Calu3 (cell line): ENCODE measurements around the gene TP53BP2. TPM values are rescaled to one million over a fixed set of nuclear protein-coding genes. Genes with fewer than 3 reads are reported as not detected.

Experiments
- BruUV-seq: library from RNA; stranded (reverse); fragments of 400-500 nt; replicated peaks from 2 replicates; lab custom pipeline; 2021; lab: Mats Ljungman, UMichigan
- CTCF ChIA-PET: fragments of 300-600 bp; sonication (Branson Sonifier 250); formaldehyde crosslinking; loops from one replicate; lab custom pipeline; 2022; ENCODE audit warnings: antibody characterized with exemption; lab: Charles Lee
- DNase-seq: peaks from one replicate; pipeline ENCODE4 v3.0.0; 2022
- H3K27ac Mint-ChIP-seq: one replicate; pipeline ENCODE4 v1.8.0; 2022; ENCODE audit warnings: mixed read lengths; ENCODE audit not compliant: unreplicated experiment
- H3K27me3 Mint-ChIP-seq: one replicate; pipeline ENCODE4 v1.8.0; 2022; ENCODE audit warnings: mixed read lengths; ENCODE audit not compliant: unreplicated experiment
- H3K36me3 Mint-ChIP-seq: one replicate; pipeline ENCODE4 v1.8.0; 2022; ENCODE audit warnings: mild to moderate bottlenecking, moderate library complexity, mixed read lengths; ENCODE audit not compliant: insufficient read depth, unreplicated experiment
- H3K4me1 Mint-ChIP-seq: one replicate; pipeline ENCODE4 v1.8.0; 2022; ENCODE audit warnings: mild to moderate bottlenecking, low read depth, mixed read lengths; ENCODE audit not compliant: unreplicated experiment
- H3K4me3 Mint-ChIP-seq: one replicate; pipeline ENCODE4 v1.8.0; 2022; ENCODE audit warnings: mild to moderate bottlenecking, low read depth, moderate library complexity, mixed read lengths; ENCODE audit not compliant: unreplicated experiment
- H3K9me3 Mint-ChIP-seq: one replicate; pipeline ENCODE4 v1.8.0; 2022; ENCODE audit warnings: low read depth, mixed read lengths; ENCODE audit not compliant: unreplicated experiment
- intact Hi-C: fragments of 100-400 bp; cut with micrococcal nuclease; formaldehyde crosslinking; loops from one replicate; pipeline ENCODE4 v1.10.0; 2022; ENCODE audit not compliant: unreplicated experiment
- total RNA-seq: library from RNA; stranded (reverse); gene quantifications from 2 replicates; pipeline ENCODE4 v1.2.3, GENCODE V29; 2022
- TF ChIP-seq, protein P1 (sequence below): fragments of 200-600 bp; IDR thresholded peaks from one replicate; pipeline ENCODE4 v1.8.0; 2022; ENCODE audit warnings: antibody characterized with exemption; ENCODE audit not compliant: unreplicated experiment

TP53BP2 gene
- total RNA-seq, 1 experiment from 2014 or later, result 66.4 TPM

DNA sequence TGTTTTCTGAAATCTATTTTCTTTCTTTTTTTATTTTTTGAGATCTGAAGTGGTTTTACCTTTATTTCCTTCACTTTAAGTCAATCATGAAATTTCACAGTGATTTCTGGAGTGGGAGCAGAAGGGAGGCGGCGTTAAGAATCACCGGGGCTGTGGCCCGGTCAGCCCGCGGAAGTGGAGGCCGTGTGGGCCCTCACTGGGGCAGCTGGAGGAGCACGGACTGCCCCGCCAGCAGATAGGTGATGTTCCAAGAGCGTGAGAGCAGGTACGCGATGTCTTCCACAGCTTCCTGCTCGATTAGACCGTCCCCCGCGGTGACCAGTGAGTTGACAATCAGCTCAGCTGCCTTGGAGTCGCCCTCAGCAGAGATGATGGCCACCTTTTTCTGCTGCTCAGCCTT is 10.6 kb upstream of the TP53BP2 start:
- Mint-ChIP-seq H3K36me3 (no peaks in the 10 kb centered on the region), H3K4me1 (peaks cover 25% of the 10 kb centered on the region), H3K27me3 (no peaks in the 10 kb centered on the region), H3K9me3 (no peaks in the 10 kb centered on the region), H3K4me3 (no peak overlapping the region), H3K27ac (no peak overlapping the region)
- CTCF ChIA-PET, result interaction anchor here (0.6 kb wide), 1 partner anchor 63 kb away, joined by 3 read pairs; no protein-coding TSS in a partner anchor
- BruUV-seq, result no TSS peak
- no peak for DNase-seq
- TF ChIP-seq, protein P1, sequence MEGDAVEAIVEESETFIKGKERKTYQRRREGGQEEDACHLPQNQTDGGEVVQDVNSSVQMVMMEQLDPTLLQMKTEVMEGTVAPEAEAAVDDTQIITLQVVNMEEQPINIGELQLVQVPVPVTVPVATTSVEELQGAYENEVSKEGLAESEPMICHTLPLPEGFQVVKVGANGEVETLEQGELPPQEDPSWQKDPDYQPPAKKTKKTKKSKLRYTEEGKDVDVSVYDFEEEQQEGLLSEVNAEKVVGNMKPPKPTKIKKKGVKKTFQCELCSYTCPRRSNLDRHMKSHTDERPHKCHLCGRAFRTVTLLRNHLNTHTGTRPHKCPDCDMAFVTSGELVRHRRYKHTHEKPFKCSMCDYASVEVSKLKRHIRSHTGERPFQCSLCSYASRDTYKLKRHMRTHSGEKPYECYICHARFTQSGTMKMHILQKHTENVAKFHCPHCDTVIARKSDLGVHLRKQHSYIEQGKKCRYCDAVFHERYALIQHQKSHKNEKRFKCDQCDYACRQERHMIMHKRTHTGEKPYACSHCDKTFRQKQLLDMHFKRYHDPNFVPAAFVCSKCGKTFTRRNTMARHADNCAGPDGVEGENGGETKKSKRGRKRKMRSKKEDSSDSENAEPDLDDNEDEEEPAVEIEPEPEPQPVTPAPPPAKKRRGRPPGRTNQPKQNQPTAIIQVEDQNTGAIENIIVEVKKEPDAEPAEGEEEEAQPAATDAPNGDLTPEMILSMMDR, result no peak
- intact Hi-C loops, result no loop called here

DNA sequence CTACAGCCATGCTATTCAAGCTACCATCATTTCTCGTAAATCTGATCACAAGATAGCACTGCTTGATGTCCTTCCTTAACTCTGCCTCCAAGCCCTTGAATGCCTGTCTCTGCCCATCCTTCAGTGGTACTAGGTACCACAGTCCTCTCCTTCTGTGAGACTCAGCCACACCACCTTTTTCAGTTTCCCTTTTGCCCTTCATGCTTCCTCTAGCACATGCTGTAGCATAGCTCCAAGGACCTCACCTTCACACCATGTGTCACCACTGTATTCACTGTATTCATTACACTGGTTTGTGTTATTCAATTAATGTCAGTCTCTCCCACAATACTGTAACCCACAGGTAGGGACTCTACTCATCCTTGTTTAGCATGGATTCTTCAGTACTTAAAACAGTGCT is 8.0 kb upstream of the TP53BP2 start:
- no peak for DNase-seq
- BruUV-seq, result no TSS peak
- Mint-ChIP-seq H3K27ac (no peak overlapping the region), H3K4me3 (no peak overlapping the region), H3K36me3 (no peaks in the 10 kb centered on the region), H3K9me3 (no peaks in the 10 kb centered on the region), H3K4me1 (peaks cover 8% of the 10 kb centered on the region), H3K27me3 (no peaks in the 10 kb centered on the region)
- intact Hi-C loops, result no loop called here
- TF ChIP-seq, protein P1, result no peak
- CTCF ChIA-PET, result interaction anchor here (0.5 kb wide), 1 partner anchor 116 kb away, joined by 4 read pairs; no protein-coding TSS in a partner anchor

DNA sequence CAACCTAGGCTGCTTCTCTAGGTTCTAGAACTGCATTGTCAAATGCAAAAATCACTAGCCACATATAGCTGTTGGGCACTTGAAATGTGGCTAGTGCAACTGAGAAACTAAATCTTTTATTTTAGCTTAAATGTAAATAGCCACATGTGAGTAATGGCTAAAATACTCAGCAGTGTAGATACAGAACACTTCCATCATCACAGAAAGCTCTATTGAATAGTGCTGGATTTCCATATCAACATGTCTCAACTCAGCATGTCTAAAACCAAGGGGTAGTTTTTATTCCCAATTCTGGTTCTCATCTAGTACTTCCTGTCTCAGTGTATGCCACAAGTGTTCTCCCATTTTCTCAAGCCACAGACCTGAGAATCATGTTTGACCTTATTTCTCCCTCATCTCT is 7.5 kb upstream of the TP53BP2 start:
- no peaks in the 10 kb centered on the region for H3K27me3 Mint-ChIP-seq
- intact Hi-C loops, result no loop called here
- H3K36me3 Mint-ChIP-seq, result no peaks in the 10 kb centered on the region
- H3K9me3 Mint-ChIP-seq, result peaks cover 2% of the 10 kb centered on the region
- CTCF ChIA-PET, result interaction anchor here (0.5 kb wide), 1 partner anchor 115 kb away, joined by 4 read pairs; no protein-coding TSS in a partner anchor
- TF ChIP-seq, protein P1, result no peak
- peaks cover 7% of the 10 kb centered on the region for H3K4me1 Mint-ChIP-seq
- BruUV-seq, result no TSS peak
- H3K4me3 Mint-ChIP-seq, result no peak overlapping the region
- no peak overlapping the region for H3K27ac Mint-ChIP-seq
- no peak for DNase-seq

DNA sequence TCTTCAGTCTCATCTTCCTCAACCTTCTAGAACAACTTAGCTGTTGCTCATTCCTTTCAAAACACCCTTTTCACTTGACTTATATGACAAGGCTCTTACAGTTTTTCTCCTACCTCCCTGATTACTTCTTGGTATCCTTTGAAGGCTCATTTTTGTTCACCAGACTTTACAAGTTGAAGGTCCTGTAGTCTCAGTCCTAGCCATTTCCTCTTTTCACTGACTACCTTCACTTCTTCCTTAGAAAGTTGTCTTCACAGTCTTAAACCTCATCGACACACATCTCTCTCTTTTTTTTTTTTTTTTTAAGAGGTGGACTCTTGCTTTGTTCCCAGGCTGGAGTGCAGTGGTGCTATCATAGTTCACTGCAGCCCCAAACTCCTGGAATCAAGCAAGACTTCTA is 6.6 kb upstream of the TP53BP2 start:
- TF ChIP-seq, protein P1, result no peak
- no TSS peak for BruUV-seq
- H3K4me3 Mint-ChIP-seq, result no peak overlapping the region
- CTCF ChIA-PET, result no interaction called here
- H3K4me1 Mint-ChIP-seq, result peaks cover 13% of the 10 kb centered on the region
- DNase-seq, result no peak
- intact Hi-C loops, result no loop called here
- H3K36me3 Mint-ChIP-seq, result no peaks in the 10 kb centered on the region
- peaks cover 2% of the 10 kb centered on the region for H3K9me3 Mint-ChIP-seq
- no peaks in the 10 kb centered on the region for H3K27me3 Mint-ChIP-seq
- no peak overlapping the region for H3K27ac Mint-ChIP-seq
